Skeletal muscle satellite cell (primary cell): ENCODE data around the gene MYO1B.
A peak's percentile ranks its signal among the peaks of the same experiment; 100 is the strongest.

Source experiments
- H3K27me3 ChIP-seq: 2 replicates; pipeline ENCODE4 v1.7.0; 2013; ENCODE audit warnings: low read length; ENCODE audit not compliant: control insufficient read depth, insufficient read depth
- H3K36me3 ChIP-seq: 2 replicates; pipeline ENCODE4 v1.7.0; 2013; ENCODE audit warnings: mild to moderate bottlenecking, control low read depth, low read length; ENCODE audit not compliant: insufficient read depth
- H3K4me1 ChIP-seq: 2 replicates; pipeline ENCODE4 v1.7.0; 2013; ENCODE audit warnings: low read length; ENCODE audit not compliant: control insufficient read depth, insufficient read depth
- H3K4me2 ChIP-seq: 2 replicates; pipeline ENCODE4 v1.7.0; 2013; ENCODE audit warnings: mild to moderate bottlenecking, low read length
- H3K4me3 ChIP-seq: 2 replicates; pipeline ENCODE4 v1.7.0; 2013; ENCODE audit warnings: low read length
- H3K9ac ChIP-seq: 2 replicates; pipeline ENCODE4 v1.7.0; 2013; ENCODE audit warnings: mild to moderate bottlenecking, low read depth, low read length, moderate library complexity
- H3K9me3 ChIP-seq: replicated peaks from 2 replicates; pipeline ENCODE4 v1.7.0; 2013; ENCODE audit warnings: mild to moderate bottlenecking, control low read depth, low read length

Gene MYO1B

DNA sequence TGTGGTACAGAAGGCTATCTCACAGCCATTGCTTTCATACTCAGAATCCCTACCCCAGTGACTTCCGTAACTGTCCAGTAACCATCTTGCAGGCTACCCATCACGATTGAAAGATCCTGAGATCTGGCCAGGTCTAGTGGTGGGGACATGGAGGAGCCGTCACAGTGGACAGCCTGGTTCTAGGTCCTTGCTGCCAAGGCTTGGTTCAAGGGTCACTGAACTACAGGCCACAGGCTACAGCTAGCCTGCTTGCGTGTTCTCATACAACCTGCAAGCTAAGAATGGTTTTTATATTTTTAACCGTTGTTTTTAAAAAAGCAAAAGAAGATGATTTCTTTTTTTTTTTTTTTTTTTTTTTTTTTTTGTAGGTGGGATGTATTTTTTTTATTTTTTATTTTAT lies 151.6 kb downstream of the MYO1B start:
- Histone ChIP-seq H3K4me3 (no peak overlapping the region), H3K4me1 (peaks cover 22% of the 10 kb centered on the region), H3K36me3 (peaks cover 55% of the 10 kb centered on the region), H3K9me3 (no peaks in the 10 kb centered on the region), H3K27me3 (no peaks in the 10 kb centered on the region), H3K4me2 (no peak overlapping the region), H3K9ac (no peak overlapping the region)

DNA sequence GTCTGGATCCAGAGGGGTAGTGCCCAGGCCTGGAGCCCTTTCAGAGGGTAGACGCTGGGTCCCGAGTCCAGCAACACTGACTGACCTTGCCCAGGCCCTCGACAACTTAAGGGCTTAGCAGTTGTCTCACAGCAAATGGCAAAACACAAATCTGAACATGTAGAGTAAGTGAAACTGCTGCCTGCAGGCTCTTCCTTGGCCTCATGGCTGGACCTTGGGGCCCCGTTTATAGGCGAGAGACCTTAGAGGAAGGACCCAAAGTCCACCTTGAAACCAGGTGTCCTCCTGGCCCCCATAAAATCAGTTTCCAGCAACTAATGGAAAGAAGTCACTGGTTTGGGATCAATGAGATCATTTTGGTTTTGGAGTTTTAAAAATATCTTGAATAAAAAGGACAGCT lies 154.4 kb downstream of the MYO1B start:
- peaks cover 44% of the 10 kb centered on the region for H3K36me3 ChIP-seq
- H3K4me3 ChIP-seq = no peak overlapping the region
- no peak overlapping the region for H3K4me2 ChIP-seq
- H3K4me1 ChIP-seq = peaks cover 33% of the 10 kb centered on the region
- no peak overlapping the region for H3K9ac ChIP-seq
- H3K27me3 ChIP-seq = no peaks in the 10 kb centered on the region
- no peaks in the 10 kb centered on the region for H3K9me3 ChIP-seq

DNA sequence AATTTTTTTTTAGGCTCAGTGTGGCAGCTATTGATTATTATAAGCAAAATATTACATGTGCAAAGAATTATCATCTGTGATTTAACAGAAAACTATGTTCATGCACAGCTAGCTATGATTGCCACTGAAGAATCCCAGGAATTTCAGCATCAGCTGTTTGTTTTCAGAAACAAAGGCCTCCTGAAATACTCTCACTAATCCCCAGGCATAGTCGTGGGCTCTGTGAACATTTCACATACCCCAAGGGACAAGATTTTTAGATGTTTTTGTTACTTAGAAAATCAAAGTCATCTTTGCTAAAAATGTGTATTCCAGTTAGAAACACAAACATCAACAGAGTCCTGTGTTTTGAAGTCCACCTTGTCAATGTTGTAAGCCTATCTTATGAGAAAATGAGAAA lies 156.1 kb downstream of the MYO1B start:
- Histone ChIP-seq H3K36me3 (peaks cover 37% of the 10 kb centered on the region), H3K4me2 (peak overlapping the region; percentile 39), H3K27me3 (no peaks in the 10 kb centered on the region), H3K9ac (peak overlapping the region; percentile 56), H3K4me3 (no peak overlapping the region), H3K4me1 (peaks cover 44% of the 10 kb centered on the region), H3K9me3 (no peaks in the 10 kb centered on the region)

DNA sequence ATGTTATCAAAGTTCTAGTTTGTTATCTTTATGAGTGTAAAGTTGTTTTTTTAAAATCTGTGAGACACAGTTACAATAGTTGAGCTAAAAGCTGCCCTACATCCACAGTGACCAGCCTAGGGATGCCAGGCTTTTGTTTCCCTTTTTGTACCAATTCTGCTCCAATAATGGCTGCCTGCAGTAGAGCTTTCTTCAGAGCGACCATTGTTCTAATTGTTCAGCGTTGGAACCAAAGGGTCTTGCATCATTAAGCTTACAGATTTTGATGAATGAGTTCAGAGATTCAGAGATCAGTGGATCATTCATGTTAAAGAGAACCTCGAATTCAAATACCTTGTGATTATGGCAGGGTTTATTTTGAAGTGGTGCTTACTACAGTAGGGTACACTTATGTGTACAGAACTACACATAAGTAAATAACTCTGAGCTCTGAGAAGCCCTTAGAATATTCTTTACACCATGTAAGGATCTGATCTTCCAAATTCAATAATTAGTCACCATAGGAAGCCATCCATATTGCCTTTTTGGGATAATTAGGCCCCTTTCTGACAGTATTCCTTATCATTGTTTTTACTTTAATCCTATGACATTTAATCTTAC lies 157.9 kb downstream of the MYO1B start:
- peaks cover 44% of the 10 kb centered on the region for H3K4me1 ChIP-seq
- no peak overlapping the region for H3K4me2 ChIP-seq
- no peak overlapping the region for H3K4me3 ChIP-seq
- peaks cover 34% of the 10 kb centered on the region for H3K36me3 ChIP-seq
- H3K9me3 ChIP-seq = no peaks in the 10 kb centered on the region
- no peak overlapping the region for H3K9ac ChIP-seq
- no peaks in the 10 kb centered on the region for H3K27me3 ChIP-seq

DNA sequence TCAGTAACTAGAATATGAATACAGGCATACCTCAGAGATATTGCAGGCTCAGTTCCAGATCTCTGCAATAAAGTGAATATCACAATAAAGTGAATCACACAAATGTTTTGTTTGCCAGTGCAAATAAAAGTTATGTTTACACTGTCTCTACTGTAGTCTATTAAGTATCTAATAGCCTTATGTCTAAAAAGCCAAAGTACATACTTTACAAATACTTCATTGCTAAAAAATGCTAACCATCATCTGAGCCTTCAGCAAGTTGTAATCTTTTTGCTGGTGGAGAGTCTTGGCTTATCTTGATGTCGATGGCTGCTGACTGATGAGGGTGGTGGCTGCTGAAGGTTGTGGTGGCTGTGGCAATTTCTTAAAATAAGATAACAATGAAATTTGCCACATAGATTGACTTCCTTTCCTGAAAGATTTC lies 159.4 kb downstream of the MYO1B start:
- peaks cover 44% of the 10 kb centered on the region for H3K36me3 ChIP-seq

DNA sequence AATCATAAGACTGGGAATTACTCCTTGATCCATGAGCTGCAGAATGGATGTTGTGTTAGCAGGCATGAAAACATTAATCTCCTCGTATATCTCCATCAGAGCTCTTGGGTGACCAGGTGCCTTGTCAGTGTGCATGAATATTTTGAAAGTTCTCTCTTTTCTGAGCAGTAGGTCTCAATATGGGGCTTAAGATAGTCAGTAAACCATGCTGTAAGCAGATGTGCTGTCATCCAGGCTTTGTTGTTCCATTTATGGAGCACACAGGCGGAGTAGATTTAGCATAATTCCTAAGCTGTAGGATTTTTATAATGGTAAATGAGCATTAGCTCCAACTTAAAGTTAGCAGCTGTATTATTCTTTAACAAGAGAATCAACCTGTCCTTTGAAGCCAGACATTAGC lies 160.3 kb downstream of the MYO1B start:
- Histone ChIP-seq H3K9ac (no peak overlapping the region), H3K27me3 (no peaks in the 10 kb centered on the region), H3K9me3 (no peaks in the 10 kb centered on the region), H3K4me2 (no peak overlapping the region), H3K36me3 (peaks cover 42% of the 10 kb centered on the region), H3K4me3 (no peak overlapping the region), H3K4me1 (peaks cover 37% of the 10 kb centered on the region)

More for the DNA sequence above, 159.4 kb downstream of the MYO1B start:
- Histone ChIP-seq H3K27me3 (no peaks in the 10 kb centered on the region), H3K9me3 (no peaks in the 10 kb centered on the region), H3K4me2 (peak overlapping the region; percentile 24), H3K4me1 (peaks cover 42% of the 10 kb centered on the region), H3K4me3 (no peak overlapping the region), H3K9ac (no peak overlapping the region)

DNA sequence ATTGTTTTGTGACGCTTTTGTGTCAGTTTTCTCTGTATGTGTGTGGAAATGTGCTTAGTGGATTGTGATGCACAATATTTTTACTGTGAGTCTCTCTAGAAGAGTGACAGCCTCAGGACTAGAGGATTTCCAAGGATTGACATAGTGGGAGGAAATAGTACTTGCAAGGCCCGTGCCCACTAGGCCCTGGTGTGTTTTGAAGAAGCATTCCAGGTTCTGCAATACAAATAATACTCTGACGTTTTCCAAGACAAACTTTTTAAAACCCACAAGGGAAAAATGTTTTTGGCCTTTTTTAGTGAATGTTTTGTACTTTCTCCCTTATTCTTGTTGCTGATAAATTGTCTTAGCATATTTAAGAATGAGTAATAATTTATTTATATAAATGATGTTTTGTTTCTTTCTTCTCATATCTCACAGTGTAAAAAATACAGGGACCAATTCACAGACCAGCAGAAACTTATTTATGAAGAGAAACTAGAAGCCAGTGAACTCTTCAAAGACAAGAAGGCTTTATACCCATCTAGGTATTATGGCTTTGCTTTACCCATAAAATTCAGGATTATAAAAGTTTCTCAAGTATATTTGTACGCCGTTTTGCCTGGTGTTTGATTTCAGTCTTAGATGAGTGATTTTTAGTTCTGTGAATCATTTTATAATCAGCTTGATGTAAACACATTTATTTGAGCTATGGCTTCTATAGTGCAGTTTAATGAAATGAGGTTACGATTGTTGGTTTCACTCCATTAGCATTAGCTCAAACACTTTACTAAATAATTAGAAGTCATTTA lies 165.6 kb downstream of the MYO1B start:
- Histone ChIP-seq H3K9me3 (no peaks in the 10 kb centered on the region), H3K9ac (no peak overlapping the region), H3K36me3 (peaks cover 72% of the 10 kb centered on the region), H3K4me2 (no peak overlapping the region), H3K27me3 (no peaks in the 10 kb centered on the region), H3K4me1 (peaks cover 5% of the 10 kb centered on the region), H3K4me3 (no peak overlapping the region)

DNA sequence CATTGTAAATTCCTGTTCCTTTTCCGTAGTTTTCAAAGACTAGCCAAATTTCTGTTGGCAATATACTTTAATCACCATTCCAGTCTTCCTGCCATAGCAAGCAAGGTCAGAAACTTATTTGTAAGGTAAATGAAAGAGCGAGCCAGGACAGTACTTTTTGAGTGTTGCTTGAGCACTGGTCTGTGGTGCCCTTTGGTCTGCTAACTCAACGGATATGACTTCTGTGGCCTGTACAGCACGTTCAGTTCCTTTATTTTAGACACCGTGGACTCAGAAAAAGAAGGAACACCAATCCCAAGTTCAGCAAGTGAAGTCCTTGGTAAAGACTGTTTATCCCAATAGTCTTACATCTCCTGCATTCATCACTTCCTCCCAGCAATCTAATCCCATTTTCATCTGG lies 166.3 kb downstream of the MYO1B start:
- Histone ChIP-seq H3K4me2 (no peak overlapping the region), H3K36me3 (peaks cover 78% of the 10 kb centered on the region), H3K9me3 (no peaks in the 10 kb centered on the region), H3K9ac (no peak overlapping the region), H3K4me3 (no peak overlapping the region), H3K27me3 (no peaks in the 10 kb centered on the region), H3K4me1 (peaks cover 5% of the 10 kb centered on the region)

DNA sequence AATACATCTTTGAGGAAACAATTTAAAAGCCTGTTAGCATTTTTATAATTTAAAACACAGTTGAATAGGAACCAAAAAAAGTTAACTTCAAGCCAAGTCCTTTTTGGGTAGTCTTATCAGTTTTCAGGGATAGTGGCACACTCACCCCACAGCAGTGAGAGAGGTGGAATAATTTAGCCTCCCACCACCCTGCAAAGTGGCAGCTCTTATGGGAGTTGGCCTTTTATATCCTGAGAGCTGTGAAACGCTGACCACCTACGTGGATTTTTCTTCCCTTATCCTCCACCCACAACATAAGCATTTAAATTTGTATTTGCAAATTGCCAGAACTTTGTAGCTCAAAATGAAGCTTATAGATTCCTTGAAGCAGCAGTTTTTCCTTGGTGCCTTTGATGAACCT lies 167.1 kb downstream of the MYO1B start:
- Histone ChIP-seq H3K9ac (no peak overlapping the region), H3K9me3 (no peaks in the 10 kb centered on the region), H3K4me3 (no peak overlapping the region), H3K4me2 (no peak overlapping the region), H3K4me1 (peaks cover 5% of the 10 kb centered on the region), H3K36me3 (peaks cover 82% of the 10 kb centered on the region), H3K27me3 (no peaks in the 10 kb centered on the region)

DNA sequence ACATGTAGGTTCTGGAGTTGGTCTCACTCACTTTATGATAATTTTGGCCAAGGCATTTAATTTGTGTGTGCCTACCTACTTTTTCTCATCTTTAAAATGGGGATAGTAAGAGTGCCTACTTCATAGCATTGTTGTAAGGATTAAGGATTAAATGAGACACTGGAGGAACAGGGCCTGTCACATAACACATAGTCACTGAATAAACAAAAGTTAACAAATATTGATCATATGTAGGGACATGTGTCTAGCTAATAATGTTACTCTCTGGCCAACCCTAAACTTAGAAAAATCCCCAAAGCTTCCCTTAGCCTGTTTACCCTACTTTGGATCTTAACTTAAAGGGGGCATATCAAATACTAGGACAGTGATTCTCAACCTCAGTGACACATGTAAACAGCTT lies 169.9 kb downstream of the MYO1B start:
- Histone ChIP-seq H3K4me2 (no peak overlapping the region), H3K9ac (no peak overlapping the region), H3K4me1 (peaks cover 5% of the 10 kb centered on the region), H3K4me3 (no peak overlapping the region), H3K36me3 (peaks cover 76% of the 10 kb centered on the region), H3K27me3 (no peaks in the 10 kb centered on the region), H3K9me3 (no peaks in the 10 kb centered on the region)

DNA sequence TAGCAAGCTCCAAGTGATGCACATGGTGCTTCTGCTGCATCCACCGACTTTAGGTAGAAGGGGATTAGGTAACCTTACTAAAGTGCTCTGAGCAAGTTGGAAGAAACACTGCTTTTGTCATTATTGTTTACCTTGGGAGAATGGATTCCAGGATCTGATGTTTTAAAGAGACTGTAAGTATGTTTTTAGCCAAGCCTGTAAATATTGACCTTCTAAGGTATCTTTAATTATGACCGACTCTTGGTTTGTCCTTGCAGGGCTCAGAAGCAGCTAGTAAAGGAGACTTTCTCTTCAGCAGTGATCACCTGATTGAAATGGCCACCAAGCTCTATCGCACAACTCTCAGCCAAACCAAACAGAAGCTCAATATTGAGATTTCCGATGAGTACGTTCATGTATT lies 170.7 kb downstream of the MYO1B start:
- Histone ChIP-seq H3K4me1 (no peaks in the 10 kb centered on the region), H3K9me3 (no peaks in the 10 kb centered on the region), H3K9ac (no peak overlapping the region), H3K36me3 (peaks cover 77% of the 10 kb centered on the region), H3K4me2 (no peak overlapping the region), H3K4me3 (no peak overlapping the region), H3K27me3 (no peaks in the 10 kb centered on the region)

DNA sequence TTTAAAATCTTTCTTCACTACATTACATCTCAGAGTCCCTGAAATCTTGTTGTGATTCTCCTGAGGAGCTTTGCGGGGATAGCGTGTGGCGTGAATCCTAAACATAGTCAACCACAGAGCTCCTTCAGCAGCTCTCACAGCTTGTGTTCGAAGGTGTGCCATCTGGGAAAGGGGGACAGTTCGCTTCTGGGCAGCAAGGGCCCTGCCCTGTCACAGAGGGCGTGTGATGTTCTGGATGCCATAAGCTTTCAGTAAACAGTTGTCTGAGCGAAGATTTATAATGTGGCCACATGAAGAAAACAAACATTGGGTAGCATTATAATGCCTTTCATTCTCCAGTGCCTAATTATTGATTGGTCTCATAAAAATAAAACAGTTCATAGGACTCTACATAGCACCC lies 172.5 kb downstream of the MYO1B start:
- Histone ChIP-seq H3K4me3 (no peak overlapping the region), H3K9ac (no peak overlapping the region), H3K4me2 (no peak overlapping the region), H3K27me3 (no peaks in the 10 kb centered on the region), H3K36me3 (peaks cover 59% of the 10 kb centered on the region), H3K9me3 (no peaks in the 10 kb centered on the region), H3K4me1 (no peaks in the 10 kb centered on the region)
